Measurements from ENCODE around the gene ROPN1B.

- no peak for TF ChIP-seq CTCF (conservative IDR thresholded peaks at IDR 0.05; ENCODE audit: low read depth, low read length)
- TF ChIP-seq EZH2 (IDR thresholded peaks at IDR 0.05; ENCODE audit: low read length, unreplicated experiment) = no peak
- TF ChIP-seq EZH2phosphoT487 (IDR thresholded peaks at IDR 0.05; ENCODE audit: borderline replicate concordance, low read length) = no peak
These were observed 53.9 kb downstream of the ROPN1B start for GRCh38 chr3:126022741-126023359.
